Ascending aorta (tissue), 2 donors: ENCODE results near the gene LYVE1. TPM values are rescaled to one million over a fixed set of nuclear protein-coding genes. Genes with fewer than 3 reads are reported as not detected.
A peak's percentile ranks its signal among the peaks of the same experiment; 100 is the strongest.

Source experiments
- DNase-seq, 2 donors: peaks; one replicate each; pipeline ENCODE4 v3.0.0-alpha.2; 2019; ENCODE audit warnings: low spot score in 2 of 2
- H3K27ac ChIP-seq, 2 donors: fragments of 200-600 bp; sonication (generic); one replicate each; pipeline ENCODE4 v1.5.1; 2016 to 2017; ENCODE audit warnings: mild to moderate bottlenecking in 1 of 2
- H3K27me3 ChIP-seq: fragments of 200-600 bp; sonication (generic); one replicate; pipeline ENCODE4 v1.5.1; 2017
- H3K36me3 ChIP-seq, 2 donors: fragments of 200-600 bp; sonication (generic); one replicate each; pipeline ENCODE4 v1.5.1; 2016
- H3K4me1 ChIP-seq, 2 donors: fragments of 200-600 bp; sonication (generic); one replicate each; pipeline ENCODE4 v1.5.1; 2016 to 2017; ENCODE audit warnings: mild to moderate bottlenecking in 1 of 2
- H3K4me3 ChIP-seq, 2 donors: fragments of 200-600 bp; sonication (generic); one replicate each; pipeline ENCODE4 v1.5.1; 2016 to 2017; ENCODE audit warnings: mild to moderate bottlenecking in 1 of 2
- H3K9me3 ChIP-seq, 2 donors: fragments of 200-600 bp; sonication (generic); one replicate each; pipeline ENCODE4 v1.5.1; 2016
- CTCF ChIP-seq, 3 experiments: fragments of 200-600 bp in 2 of 3; fragments of 450-650 bp in 1 of 3; sonication (generic) in 2 of 3; IDR thresholded peaks; one replicate each; pipeline ENCODE4 v1.5.1; 2016 to 2019; ENCODE audit warnings: antibody characterized with exemption in 3 of 3, mild to moderate bottlenecking in 1 of 3, moderate library complexity in 1 of 3
- intact Hi-C: fragments of 100-400 bp; cut with DNase I; formaldehyde crosslinking; loops from one replicate; pipeline ENCODE4 v1.15.1; 2023
- total RNA-seq: library from RNA; depleted of rRNA; stranded (reverse); fragments of >200 nt; gene quantifications from one replicate; pipeline ENCODE4 v1.1.0, GENCODE V29; 2016

LYVE1 gene
- total RNA-seq, 1 donor from 2014 or later = 66.3 TPM

GRCh38 chr11:10607462-10608132 is 39.1 kb upstream of the LYVE1 start:
- H3K27me3 ChIP-seq = no peaks in the 10 kb centered on the region
- intact Hi-C loops = no loop called here
- peak overlapping the region; percentile 81 to 93 for H3K27ac ChIP-seq
- H3K36me3 ChIP-seq = peaks cover 81 to 93% of the 10 kb centered on the region in 2 donors
- peaks cover 15 to 30% of the 10 kb centered on the region in 2 donors for H3K4me1 ChIP-seq
- no peak for TF ChIP-seq CTCF (IDR thresholded peaks at IDR 0.05)
- H3K9me3 ChIP-seq = no peaks in the 10 kb centered on the region
- no peak for DNase-seq
- no peak overlapping the region for H3K4me3 ChIP-seq

GRCh38 chr11:10606536-10607208 is 38.2 kb upstream of the LYVE1 start:
- Histone ChIP-seq H3K36me3 (peaks cover 89 to 96% of the 10 kb centered on the region in 2 donors), H3K27ac (peak overlapping the region; percentile 81 to 93), H3K4me1 (peaks cover 15 to 32% of the 10 kb centered on the region in 2 donors)

GRCh38 chr11:10605941-10606381 is 37.5 kb upstream of the LYVE1 start:
- peak in 1 of 2 donors; percentile 88 for DNase-seq
- intact Hi-C loops = no loop called here
- Histone ChIP-seq H3K27me3 (no peaks in the 10 kb centered on the region), H3K9me3 (no peaks in the 10 kb centered on the region), H3K36me3 (peaks cover 92 to 96% of the 10 kb centered on the region in 2 donors), H3K4me1 (peaks cover 15 to 37% of the 10 kb centered on the region in 2 donors), H3K4me3 (peak overlapping the region in 1 of 2 donors; percentile 6), H3K27ac (peak overlapping the region; percentile 81 to 93)
- no peak for TF ChIP-seq CTCF (IDR thresholded peaks at IDR 0.05)

More at GRCh38 chr11:10606536-10607208, 38.2 kb upstream of the LYVE1 start:
- H3K27me3 ChIP-seq = no peaks in the 10 kb centered on the region
- no peak for TF ChIP-seq CTCF (IDR thresholded peaks at IDR 0.05)
- intact Hi-C loops = no loop called here
- no peak for DNase-seq
- H3K9me3 ChIP-seq = no peaks in the 10 kb centered on the region
- H3K4me3 ChIP-seq = no peak overlapping the region

GRCh38 chr11:10604798-10605197 is 36.3 kb upstream of the LYVE1 start:
- Histone ChIP-seq H3K27me3 (no peaks in the 10 kb centered on the region), H3K36me3 (peaks cover 97 to 98% of the 10 kb centered on the region in 2 donors), H3K9me3 (no peaks in the 10 kb centered on the region), H3K27ac (peak overlapping the region; percentile 81 to 93), H3K4me3 (no peak overlapping the region), H3K4me1 (peaks cover 15 to 48% of the 10 kb centered on the region in 2 donors)
- DNase-seq = no peak
- TF ChIP-seq CTCF (IDR thresholded peaks at IDR 0.05) = no peak
- intact Hi-C loops = no loop called here

GRCh38 chr11:10604340-10604748 is 35.9 kb upstream of the LYVE1 start:
- H3K36me3 ChIP-seq = peaks cover 94 to 97% of the 10 kb centered on the region in 2 donors
- H3K27ac ChIP-seq = peak overlapping the region; percentile 81 to 93
- no peaks in the 10 kb centered on the region for H3K27me3 ChIP-seq
- H3K9me3 ChIP-seq = no peaks in the 10 kb centered on the region
- H3K4me3 ChIP-seq = no peak overlapping the region
- intact Hi-C loops = no loop called here
- TF ChIP-seq CTCF (IDR thresholded peaks at IDR 0.05) = no peak
- peaks cover 15 to 52% of the 10 kb centered on the region in 2 donors for H3K4me1 ChIP-seq
- DNase-seq = no peak
